SJSA1 (cell line): ENCODE data around the gene ELFN2. TPM values are rescaled to one million over a fixed set of nuclear protein-coding genes. Genes with fewer than 3 reads are reported as not detected.

Source experiments
- DNase-seq, 2 experiments: peaks; one replicate each; pipeline ENCODE4 v3.0.0-alpha.2; 2015 to 2020; ENCODE audit warnings: low spot score in 2 of 2, low read depth in 1 of 2
- H3K27ac ChIP-seq: fragments of 250-450 bp; sonication (Bioruptor Pico); 2 replicates; pipeline ENCODE4 v1.5.1; 2020; ENCODE audit warnings: mild to moderate bottlenecking, moderate library complexity
- H3K27me3 ChIP-seq: fragments of 250-450 bp; sonication (Bioruptor Pico); replicated peaks from 2 replicates; pipeline ENCODE4 v1.5.1; 2020; ENCODE audit warnings: mild to moderate bottlenecking, moderate library complexity
- H3K36me3 ChIP-seq: fragments of 250-450 bp; sonication (Bioruptor Pico); 2 replicates; pipeline ENCODE4 v1.5.1; 2020; ENCODE audit warnings: mild to moderate bottlenecking
- H3K4me1 ChIP-seq: fragments of 250-450 bp; sonication (Bioruptor Pico); replicated peaks from 2 replicates; pipeline ENCODE4 v1.6.1; 2021; ENCODE audit warnings: mild to moderate bottlenecking
- H3K4me3 ChIP-seq: fragments of 250-450 bp; sonication (Bioruptor Pico); 2 replicates; pipeline ENCODE4 v1.5.1; 2020; ENCODE audit warnings: mild to moderate bottlenecking
- H3K9me3 ChIP-seq: fragments of 250-450 bp; sonication (Bioruptor Pico); replicated peaks from 2 replicates; pipeline ENCODE4 v1.5.1; 2020; ENCODE audit warnings: mild to moderate bottlenecking
- total RNA-seq: library from RNA; depleted of rRNA; stranded (reverse); fragments of >200 nt; shearing (Covaris generic); gene quantifications from 2 replicates; pipeline ENCODE4 v1.2.3, GENCODE V29; 2014

ELFN2 gene
- total RNA-seq, 1 experiment from 2014 or later: 0.11 TPM

DNA sequence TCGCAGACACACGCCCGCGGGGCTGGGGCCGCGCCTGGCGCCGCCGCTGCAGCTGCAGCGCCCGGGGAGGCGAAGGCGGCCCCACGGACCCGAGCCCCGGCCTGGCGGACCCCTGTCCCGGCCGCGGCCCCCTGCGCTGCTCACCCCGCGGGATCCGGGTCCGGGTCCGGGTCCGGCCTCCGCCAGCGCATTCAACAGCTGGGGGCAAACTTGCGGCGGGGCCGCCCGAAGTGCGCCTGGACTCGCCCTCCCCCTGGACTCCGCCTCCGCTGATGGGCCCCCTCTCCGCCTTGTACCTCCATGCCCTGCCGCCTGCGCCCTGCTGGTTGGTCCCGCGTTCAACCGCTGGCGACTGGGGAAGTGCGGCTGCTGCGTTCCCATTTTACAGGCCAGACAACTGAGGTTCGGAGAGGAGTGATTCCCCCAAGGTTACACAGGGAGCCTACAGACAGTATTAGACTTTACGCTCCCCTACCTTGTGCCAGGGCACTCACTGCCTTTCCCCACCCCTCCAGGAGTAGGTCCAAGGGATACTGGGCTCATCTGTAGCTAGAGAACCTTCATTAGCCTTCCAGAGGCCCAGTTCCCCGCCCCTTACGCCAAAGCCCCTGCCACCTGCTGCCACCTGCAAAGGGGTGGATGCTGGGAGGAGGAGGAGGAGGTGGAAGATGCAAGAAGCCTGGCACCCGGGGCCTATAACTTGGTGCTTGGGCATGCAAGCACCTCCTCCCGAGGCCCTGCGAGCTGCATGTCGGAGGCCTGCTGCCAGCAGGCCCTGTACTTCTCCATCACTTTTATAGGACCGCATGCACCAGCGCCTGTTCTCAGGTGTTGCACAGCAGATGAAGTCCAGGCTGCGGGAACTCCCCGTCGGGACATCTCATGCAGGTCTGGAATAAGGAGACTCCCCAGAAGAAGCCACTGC lies 694 bp upstream of the ELFN2 start:
- Histone ChIP-seq H3K27me3 (peaks cover 45% of the 10 kb centered on the region), H3K36me3 (no peaks in the 10 kb centered on the region), H3K4me1 (peaks cover 49% of the 10 kb centered on the region), H3K9me3 (peaks cover 5% of the 10 kb centered on the region), H3K4me3 (peak overlapping the region; percentile 44), H3K27ac (no peak overlapping the region)
- DNase-seq: no peak

DNA sequence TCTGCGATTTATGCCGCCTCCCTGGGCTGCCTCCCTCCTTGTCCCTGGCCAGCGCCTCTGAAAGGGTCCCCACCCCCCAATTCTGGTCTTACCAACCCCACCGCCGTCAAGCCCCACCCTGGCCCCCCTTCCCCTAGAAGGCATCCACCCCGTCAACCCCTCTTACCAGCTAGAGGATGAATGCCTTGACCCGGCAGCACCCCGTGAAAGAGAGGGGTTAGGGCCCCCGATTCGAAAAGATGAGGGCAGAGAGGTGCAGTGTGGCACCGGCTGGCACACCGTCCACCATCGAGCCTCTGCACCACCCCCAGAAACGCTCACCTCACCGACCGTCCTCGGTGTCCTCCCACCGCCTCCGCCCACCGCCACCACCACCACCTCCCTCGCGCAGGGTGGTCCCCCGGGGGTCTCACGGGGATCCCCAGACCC lies 559 bp downstream of the ELFN2 start:
- Histone ChIP-seq H3K4me3 (no peak overlapping the region; the same call in 1 of the 2 replicates), H3K27ac (no peak overlapping the region), H3K4me1 (peaks cover 40% of the 10 kb centered on the region), H3K9me3 (no peaks in the 10 kb centered on the region), H3K36me3 (no peaks in the 10 kb centered on the region), H3K27me3 (peaks cover 50% of the 10 kb centered on the region)
- no peak for DNase-seq

DNA sequence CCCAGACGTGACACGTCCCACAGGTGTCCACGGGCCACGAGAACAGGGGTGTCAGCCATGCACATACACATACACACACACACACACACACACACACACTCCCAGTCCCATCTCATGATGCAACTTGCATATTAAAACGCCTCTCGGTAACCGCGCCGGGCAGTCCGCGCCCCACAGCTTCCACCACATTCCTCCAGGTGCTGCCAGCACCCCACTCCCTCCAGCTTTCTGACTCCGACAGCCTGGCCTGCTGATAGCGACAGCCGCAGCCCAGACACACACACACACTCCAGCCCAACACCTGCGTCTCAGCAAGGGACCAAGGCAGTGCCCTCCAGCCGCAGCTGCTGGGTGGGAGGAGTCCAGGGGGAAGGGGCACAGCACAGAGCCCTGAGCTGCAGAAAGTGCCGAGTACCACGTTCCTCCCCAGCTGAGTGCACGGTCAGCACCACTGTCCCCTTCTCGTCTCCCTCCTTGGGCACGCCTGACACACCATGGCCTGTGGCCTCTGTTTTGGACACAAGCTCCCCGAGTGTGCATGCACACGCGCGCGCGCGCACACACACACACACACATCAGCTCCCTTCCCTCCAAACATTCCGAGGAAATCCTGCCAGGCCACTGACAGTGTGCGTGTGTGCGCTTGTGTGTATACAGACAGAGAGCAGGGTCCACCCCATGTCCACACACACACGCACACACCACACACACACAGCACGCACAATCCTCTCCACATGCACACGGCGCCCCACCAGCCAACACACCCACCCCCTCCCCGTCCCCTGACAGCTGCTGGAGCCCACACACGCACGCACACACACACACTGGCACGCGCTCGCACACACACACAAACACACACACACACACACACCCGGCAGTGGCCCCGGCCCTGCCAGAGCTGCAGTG lies 1.2 kb downstream of the ELFN2 start:
- Histone ChIP-seq H3K36me3 (no peaks in the 10 kb centered on the region), H3K9me3 (no peaks in the 10 kb centered on the region), H3K27me3 (peaks cover 55% of the 10 kb centered on the region), H3K4me3 (no peak overlapping the region), H3K27ac (no peak overlapping the region), H3K4me1 (peaks cover 33% of the 10 kb centered on the region)
- no peak for DNase-seq

DNA sequence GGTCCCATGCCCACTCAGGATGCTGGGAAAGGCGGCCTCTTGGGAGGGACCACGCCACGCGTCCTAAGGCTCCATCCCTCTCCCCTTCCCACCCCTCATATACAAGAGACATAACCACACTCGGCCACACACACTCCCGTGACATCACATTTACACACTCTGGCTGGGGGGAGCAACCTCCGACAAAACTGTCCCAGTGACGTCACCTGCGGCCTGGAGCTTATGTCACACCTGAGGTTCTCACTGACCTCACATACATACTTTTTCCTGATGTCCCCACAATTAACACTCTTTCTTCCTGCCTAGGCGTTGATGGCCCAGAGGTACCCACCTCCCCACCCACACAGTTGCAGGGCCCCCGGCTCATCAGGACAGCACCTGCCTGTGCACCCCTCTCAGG lies 1.9 kb downstream of the ELFN2 start:
- no peak overlapping the region for H3K4me3 ChIP-seq
- DNase-seq: no peak
- peaks cover 62% of the 10 kb centered on the region for H3K27me3 ChIP-seq
- no peaks in the 10 kb centered on the region for H3K9me3 ChIP-seq
- H3K4me1 ChIP-seq: peaks cover 28% of the 10 kb centered on the region
- H3K36me3 ChIP-seq: no peaks in the 10 kb centered on the region
- H3K27ac ChIP-seq: no peak overlapping the region

DNA sequence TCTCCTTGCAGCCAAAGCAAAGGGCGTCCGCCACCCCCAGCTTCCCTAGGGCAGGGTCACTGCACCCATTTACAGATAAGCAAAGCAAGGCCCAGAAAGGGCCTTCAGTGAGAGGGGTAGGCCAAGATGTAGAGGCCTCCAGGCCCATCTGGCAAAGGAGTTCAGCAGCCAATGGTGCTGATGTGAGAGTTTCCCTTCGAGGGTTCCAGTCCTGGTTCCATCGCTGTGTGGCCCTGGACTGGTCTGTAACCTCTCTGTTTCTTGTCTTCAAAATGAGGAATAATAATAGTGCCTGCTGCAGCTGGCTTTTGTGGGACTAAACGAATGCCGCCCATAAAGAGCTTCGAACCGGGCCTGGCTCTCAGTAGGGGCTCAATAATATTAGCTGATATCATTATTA lies 4.0 kb downstream of the ELFN2 start:
- no peak for DNase-seq
- Histone ChIP-seq H3K4me3 (no peak overlapping the region), H3K4me1 (peaks cover 21% of the 10 kb centered on the region), H3K27me3 (peaks cover 72% of the 10 kb centered on the region), H3K27ac (no peak overlapping the region), H3K9me3 (no peaks in the 10 kb centered on the region), H3K36me3 (no peaks in the 10 kb centered on the region)

DNA sequence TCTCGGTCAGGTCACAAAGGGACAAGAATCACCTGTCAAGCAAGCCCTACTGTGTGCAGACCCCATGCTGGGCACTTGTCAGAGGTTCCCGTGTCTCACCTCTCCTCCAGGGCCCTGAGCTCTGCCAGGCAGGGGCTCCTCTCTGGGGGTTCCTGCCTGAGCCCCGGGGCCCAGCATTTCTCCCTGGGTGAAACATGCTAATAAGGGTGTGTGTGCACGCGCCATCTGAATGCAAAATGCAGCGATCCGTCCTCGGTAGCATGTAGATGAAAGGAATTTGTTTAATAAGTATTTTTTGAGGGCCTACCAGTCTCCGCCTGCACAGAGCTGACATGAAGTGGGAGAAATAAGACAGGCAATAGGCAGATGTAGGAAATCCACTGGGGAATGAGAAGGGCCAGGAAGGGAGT lies 5.8 kb downstream of the ELFN2 start:
- H3K27me3 ChIP-seq: peaks cover 61% of the 10 kb centered on the region
- no peaks in the 10 kb centered on the region for H3K9me3 ChIP-seq
- peaks cover 9% of the 10 kb centered on the region for H3K4me1 ChIP-seq
- no peak overlapping the region for H3K4me3 ChIP-seq
- no peak overlapping the region for H3K27ac ChIP-seq
- no peaks in the 10 kb centered on the region for H3K36me3 ChIP-seq
- DNase-seq: no peak

DNA sequence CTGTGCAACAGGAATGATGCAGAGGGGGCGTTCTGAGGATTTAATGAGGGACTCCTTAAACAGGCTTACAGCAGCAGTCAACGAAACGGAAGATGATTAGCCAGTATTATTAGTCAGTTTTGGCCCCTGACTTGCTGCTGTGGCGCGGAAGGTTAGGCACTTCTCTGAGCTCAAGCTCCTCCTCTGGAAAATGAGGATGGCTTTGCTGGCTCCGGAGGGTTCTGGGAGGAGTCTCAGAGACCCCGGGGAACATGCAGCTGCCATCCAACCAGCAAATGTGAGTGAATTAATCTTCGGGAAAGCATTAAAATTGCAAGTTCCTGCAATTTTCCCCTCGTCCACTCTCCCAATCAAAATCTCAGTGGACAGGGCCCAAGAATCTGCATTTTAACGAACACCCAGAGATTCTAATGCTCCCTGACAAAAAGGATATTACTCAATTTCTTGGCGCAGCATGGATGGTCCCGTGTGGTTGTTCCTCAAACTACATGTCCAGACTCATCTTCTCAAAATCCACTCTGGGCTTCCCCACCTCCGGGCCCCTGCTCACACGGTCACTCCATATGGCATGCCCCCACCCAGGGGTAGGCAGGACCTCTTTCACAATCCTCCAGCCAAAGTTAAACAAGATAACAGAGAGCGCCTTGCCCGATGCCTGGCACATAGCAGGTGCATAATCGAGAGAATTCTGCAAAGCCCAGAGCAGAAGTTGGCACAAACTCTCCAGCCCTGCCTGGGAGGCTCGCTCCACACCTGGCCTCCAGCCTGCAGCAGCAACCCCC lies 6.4 kb downstream of the ELFN2 start:
- no peak overlapping the region for H3K4me3 ChIP-seq
- H3K9me3 ChIP-seq: no peaks in the 10 kb centered on the region
- no peak overlapping the region for H3K27ac ChIP-seq
- peaks cover 58% of the 10 kb centered on the region for H3K27me3 ChIP-seq
- H3K36me3 ChIP-seq: no peaks in the 10 kb centered on the region
- H3K4me1 ChIP-seq: peaks cover 6% of the 10 kb centered on the region
- DNase-seq: no peak

DNA sequence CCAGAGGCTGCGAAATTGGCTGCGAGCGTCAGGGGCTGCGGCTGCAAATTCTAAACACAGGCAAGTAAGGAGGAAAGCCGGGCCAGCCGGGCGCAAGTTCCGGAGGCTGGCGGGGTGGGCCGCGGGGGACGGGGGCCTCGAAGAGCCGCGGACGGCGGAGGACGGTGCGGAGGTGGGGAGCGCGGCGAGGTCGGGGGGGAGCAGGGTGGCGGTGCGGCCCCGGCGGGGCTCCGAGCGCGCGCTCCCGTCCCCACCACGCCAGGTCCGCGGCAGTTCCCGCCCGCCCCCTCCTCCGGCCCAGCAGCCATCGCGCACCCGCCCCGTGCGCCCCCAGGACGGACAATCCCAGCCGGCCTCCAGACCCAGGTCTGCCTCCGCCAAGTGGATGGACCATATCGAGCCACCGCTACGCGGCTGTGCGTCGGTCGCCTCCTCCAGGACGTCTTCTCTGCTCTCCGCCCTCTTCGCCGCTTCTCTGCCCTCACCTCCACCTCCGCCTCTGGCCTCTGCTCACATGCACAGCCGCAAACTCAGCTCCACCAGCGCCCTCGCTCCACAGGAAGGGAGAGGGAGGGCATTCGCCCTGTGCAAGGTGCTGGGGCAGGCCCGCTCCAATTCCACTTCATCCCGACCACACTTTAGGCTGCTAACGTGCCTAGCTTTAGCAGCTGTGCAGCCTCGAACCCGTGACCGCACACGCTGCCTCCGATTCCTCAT lies 7.2 kb downstream of the ELFN2 start:
- H3K4me3 ChIP-seq: no peak overlapping the region
- no peak for DNase-seq
- peaks cover 51% of the 10 kb centered on the region for H3K27me3 ChIP-seq
- no peaks in the 10 kb centered on the region for H3K9me3 ChIP-seq
- no peak overlapping the region for H3K27ac ChIP-seq
- H3K36me3 ChIP-seq: no peaks in the 10 kb centered on the region
- peaks cover 6% of the 10 kb centered on the region for H3K4me1 ChIP-seq

DNA sequence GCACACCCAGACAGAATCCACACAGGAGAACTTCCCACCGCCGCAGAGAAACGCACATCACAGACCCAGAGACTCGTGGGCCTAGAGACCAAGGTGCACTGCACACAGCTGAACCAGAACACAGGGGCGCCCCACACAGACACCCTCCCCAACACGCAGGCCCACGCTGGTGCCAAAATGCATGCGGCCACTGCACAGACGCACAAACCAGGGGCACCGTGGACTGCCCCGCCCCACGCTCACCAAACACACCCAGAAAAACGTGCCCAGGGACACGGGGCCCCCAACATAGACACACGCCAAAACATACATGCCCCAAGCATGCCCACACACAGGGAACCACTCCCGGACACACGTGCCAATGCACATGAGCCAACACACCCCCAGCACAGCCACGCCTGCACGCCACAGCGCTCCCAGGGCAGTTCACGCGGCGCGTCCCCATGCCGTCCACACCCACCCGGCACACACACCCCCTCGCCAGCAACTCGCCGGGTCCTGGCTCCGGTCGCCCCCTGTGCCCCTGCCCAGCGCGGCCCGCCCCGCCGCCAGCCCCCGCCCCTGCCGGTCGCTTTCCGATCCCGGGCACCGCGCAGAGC lies 7.8 kb downstream of the ELFN2 start:
- no peak for DNase-seq
- no peak overlapping the region for H3K4me3 ChIP-seq
- H3K27ac ChIP-seq: no peak overlapping the region
- peaks cover 6% of the 10 kb centered on the region for H3K4me1 ChIP-seq
- no peaks in the 10 kb centered on the region for H3K36me3 ChIP-seq
- no peaks in the 10 kb centered on the region for H3K9me3 ChIP-seq
- H3K27me3 ChIP-seq: peaks cover 46% of the 10 kb centered on the region

DNA sequence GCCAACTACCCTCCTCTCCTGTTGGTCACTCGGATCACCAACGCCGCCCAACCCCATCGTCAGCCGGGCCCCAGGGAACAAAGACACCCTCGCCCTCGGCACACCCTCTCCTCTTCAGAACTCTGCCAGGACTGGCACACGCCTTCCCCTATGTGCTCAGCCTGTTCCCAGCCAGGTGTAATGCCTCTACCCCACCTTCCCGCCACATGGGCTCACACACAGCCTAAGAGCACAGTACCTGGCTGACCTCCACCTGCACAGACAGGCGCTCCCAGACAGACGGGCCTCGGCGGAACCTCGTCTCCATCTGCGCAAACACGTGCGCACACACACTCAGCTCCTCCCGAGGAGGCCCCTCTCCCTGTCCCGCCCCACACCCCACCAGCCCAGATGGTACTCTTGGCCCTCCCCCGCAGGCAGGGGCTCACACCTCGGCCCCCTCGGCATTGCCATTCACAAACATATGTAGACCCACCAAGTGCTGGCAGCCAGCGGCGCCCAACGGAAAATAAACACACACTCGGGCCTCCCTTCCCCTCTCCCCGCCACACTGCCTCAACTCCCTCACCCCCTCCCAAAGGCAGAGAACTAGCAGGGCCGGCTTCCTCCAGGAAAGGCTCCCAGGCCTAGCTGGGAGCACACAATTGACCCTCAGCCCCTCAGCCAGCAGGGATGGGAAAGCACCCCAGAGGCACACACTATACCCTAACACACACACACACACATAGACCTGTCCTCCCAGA lies 8.5 kb downstream of the ELFN2 start:
- H3K4me1 ChIP-seq: peaks cover 6% of the 10 kb centered on the region
- peaks cover 46% of the 10 kb centered on the region for H3K27me3 ChIP-seq
- H3K27ac ChIP-seq: no peak overlapping the region

DNA sequence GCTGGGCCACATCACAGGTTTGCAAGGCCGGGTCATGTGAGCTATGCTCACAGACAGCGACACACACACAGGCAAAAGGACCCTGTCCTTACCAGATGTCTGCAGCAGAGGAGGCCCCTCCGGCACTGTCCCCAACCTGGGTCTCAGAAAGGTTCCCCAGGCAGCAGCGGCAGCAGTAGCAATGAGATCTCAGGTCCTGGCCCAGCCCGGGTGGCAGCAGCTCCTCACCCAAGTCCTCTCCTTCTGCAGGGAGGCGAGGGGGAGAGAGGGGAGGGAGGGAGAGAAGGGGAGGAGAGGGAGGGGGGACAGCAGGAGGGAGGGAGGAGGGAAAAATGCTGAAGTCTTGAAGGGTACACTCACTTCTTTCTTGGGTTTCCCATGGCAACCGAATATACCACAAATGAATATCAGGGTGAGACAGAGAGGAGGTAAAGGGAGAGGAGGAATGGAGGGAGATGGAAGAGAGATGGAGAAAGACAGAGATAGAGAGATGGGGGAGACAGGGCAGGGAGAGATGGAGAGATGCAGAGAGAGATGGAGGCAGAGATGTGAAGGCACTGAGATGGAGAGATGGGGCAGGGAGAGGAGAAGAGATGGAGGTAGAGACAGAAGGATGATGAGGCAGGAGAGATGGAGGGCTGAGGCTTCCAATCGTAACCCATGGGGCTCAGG lies 9.5 kb downstream of the ELFN2 start:
- Histone ChIP-seq H3K4me3 (no peak overlapping the region), H3K9me3 (no peaks in the 10 kb centered on the region), H3K27ac (no peak overlapping the region), H3K4me1 (peaks cover 6% of the 10 kb centered on the region), H3K36me3 (no peaks in the 10 kb centered on the region), H3K27me3 (peaks cover 46% of the 10 kb centered on the region)
- DNase-seq: no peak

More for the DNA sequence above, 8.5 kb downstream of the ELFN2 start:
- Histone ChIP-seq H3K4me3 (no peak overlapping the region), H3K36me3 (no peaks in the 10 kb centered on the region), H3K9me3 (no peaks in the 10 kb centered on the region)
- DNase-seq: no peak

DNA sequence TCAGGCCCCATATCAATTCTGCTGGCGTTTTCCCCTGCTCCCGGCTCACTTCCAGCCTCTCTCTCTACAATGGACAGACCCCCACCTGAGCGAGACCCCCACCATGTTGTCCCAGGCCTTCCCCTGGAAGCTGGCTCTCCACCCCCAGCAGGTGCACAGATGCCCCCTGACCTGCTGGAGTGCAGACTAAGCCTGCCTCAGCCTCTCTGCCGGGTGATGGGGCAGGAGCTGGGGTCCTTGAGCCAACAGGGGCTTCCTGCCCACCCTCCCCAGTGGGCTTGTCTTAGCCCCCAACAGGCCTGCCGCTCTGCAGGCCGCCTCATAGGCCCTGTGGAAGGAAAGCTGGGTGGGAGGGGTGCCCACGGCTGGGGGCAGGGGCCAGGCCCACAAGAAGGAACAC lies 10.0 kb downstream of the ELFN2 start:
- H3K27ac ChIP-seq: no peak overlapping the region
- H3K4me1 ChIP-seq: peaks cover 6% of the 10 kb centered on the region
- H3K27me3 ChIP-seq: peaks cover 46% of the 10 kb centered on the region
- no peaks in the 10 kb centered on the region for H3K9me3 ChIP-seq
- H3K4me3 ChIP-seq: no peak overlapping the region
- H3K36me3 ChIP-seq: no peaks in the 10 kb centered on the region
- DNase-seq: no peak
